ENCODE data around the gene CCDC57.

Gene CCDC57

DNA sequence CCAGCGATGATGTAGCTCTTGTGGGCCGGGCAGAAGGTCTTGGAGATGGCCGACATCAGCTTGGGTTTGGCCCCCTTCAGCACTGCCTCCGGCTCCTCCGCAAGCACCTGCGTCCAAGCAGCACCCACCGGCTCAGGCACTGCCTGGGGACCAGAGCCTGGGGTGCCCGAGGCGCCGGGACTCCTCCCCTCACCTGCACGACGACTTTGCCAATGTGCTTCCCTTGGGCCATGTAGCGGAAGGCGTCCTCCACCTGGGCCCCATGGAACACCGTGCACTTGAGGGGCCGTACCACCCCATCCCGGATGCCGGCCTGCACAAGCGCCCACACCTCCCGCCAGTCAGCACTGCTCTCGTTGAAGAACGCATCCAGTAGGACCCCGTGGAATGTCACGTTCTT is 129.6 kb downstream of the CCDC57 start:
- no peak for DNase-seq (ENCODE audit: low read depth in 3 of 3)

DNA sequence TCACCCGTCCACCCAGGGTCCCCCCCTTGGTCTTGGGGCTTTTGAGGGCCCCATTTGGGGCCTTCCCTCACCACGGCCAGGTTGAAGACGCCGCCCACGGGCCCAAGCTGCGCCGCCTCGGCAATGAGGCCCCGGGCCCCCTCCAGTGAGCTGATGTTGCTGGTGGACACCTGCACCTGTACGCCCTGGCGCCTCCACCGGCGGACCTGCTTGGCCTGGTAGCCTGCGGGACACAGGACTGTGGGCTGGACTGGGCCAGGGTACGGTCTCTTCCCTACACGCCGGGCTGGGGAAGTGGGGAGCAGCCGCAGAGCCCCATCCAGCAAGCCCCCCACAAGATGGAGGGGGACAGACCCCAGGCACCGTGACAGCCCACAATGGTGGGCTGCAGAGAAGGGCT is 130.2 kb downstream of the CCDC57 start:
- DNase-seq (ENCODE audit: low read depth in 3 of 3): no peak

DNA sequence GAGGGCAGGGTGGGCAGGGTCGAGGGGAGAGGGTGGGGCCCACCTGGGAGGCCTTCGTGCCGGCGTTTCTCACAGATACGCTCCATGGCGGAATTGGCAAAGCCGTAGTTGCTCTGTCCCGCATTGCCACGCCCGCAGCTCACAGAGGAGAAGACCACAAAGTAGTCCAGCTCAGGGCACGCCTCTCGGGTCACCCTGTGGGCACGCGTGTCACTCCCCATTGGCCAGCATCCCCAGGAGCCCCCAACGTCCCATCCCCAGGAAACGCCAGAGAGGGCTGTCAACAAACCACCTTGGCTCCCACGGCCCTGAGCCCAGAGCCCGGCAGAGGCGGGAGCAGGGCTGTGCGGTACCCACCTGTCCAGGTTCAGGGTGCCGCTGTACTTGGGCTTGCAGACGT is 130.7 kb downstream of the CCDC57 start:
- no peak for DNase-seq (ENCODE audit: low read depth in 3 of 3)

DNA sequence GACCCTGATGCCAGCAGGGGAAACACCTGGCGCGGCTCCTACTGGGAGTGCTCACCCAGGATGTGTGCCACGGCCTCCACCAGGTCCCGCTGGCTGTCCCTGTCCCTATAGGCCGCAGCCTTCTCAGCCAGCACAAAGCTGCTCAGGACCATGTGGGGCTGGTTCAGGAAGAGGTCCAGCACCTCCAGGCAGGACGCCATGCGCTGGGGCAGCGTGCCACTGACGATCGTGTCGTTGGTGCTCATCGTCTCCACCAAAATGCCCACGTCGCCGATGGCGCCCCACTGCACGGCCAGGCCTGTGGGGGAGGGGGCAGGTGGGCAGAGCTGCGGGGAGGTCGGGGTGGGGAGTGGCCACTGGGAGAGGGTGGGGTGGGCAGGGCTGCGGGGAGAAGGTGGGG is 131.1 kb downstream of the CCDC57 start:
- no peak for DNase-seq (ENCODE audit: low read depth in 3 of 3)

DNA sequence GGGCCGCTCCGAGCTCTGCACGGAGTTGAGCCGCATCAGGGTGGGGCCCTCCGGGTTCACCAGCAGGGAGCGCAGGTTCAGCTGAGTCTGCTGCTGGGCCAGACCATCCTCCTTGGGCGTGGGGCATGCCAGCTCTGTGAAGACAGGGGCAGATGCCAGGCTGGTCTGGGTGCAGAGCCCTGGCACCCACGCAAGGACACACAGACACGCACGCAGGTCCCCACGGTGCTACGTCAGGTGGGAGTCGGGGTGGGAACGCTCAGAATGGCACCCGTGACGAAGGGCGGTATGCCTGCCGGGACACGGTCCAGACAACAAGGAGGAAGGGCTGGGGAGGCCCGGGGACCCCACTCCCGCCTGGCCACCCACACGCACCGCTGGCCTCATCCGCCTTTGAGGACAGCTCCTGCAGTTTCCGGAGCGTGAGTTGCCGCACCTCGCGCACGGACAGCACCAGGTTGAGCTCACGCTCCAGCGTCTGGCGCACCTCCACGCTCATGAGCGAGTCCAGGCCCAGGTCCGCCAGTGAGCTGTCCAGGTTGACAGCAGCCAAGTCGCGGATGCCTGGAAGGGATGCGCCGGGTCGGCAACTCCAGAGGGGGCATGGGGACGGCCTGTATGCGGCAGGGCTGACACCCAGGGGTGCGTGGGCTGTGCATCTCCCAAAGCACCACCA is 131.7 kb downstream of the CCDC57 start:
- no peak for DNase-seq (ENCODE audit: low read depth in 3 of 3)

DNA sequence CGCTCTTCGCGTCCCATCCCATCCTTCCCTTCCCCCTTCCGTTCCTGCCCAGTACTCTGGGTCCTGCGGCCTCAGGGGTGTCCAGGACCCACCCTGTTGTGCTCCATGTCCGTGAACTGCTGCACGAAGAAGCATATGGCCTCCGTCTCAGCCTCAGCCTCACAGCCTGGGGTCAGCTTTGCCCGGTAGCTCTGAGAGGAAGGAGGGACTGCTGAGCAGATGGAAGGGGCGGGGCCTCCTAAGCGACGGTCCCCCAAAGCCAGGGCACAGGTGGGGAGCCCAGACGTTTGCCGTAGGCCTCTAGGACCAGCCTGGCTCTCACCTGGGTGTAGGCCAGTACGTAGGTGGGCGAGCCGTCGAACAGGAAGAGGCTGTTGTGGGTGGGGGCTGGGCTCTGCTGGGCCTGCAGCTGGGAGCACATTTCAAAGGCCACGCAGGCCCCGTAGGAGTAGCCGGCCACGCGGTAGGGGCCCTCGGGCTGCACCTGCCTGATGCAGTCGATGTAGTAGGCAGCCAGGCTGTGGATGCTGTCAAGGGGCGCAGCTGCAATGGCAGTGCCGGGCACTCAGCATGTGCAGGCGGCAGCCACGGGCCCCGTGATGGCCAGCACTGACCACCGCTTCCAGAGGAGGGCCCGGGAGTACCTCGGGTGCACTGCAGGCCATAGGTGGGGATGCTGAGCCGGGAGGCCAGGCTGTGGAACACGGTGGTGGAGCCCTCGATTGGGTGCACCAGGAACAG is 132.4 kb downstream of the CCDC57 start:
- DNase-seq (ENCODE audit: low read depth in 3 of 3): no peak

DNA sequence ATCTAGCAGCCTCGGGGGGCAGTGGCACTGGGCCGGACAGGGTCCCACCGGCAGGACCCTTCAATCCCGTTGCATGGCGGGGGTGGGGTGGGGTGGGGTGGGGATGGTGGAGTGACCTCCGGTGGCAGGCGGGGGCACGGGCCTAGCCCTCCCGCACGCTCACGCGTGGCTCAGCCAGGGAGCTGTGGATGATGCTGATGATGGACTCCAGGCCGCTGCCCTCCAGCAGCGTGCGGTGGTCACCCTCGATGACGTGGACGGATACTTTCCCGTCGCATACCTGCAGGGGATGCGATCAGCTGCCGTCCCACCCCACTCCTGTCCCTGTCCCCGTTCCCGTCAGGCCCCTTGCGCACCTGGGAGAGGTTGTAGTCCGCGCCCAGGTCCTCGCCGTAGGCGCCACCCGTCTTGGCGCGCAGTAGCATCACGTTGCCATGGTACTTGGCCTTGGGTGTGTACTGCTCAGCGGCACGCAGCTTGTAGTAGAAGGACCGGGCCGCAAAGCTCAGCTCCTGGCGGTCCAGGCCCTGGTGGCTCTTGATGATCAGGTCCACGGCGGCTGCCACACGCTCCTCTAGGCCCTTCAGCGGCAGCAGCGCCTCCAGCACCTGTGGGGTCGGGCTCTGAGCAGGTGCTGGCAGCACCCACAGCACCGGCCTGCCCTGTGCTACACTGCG is 133.5 kb downstream of the CCDC57 start:
- no peak for DNase-seq (ENCODE audit: low read depth in 3 of 3)

DNA sequence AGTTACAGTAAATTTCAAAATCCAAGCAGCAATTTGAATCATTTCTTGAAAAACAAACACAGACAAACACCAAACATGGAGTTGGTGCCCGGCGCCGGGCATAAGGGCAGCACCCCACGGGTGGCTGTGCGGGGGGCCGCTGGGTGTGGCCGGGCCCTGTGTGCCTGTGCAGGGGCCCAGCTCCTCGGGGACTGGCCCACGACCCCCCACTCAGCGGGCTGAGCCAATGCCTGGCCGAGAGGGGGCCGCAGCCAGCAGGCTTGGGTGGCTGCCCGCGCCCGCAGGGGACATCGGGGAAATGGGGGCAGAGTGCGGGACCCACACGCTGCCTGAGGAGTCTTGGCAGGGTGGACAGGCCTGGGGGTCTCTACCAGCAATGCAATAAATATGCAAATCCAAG is 134.2 kb downstream of the CCDC57 start:
- DNase-seq (ENCODE audit: low read depth in 3 of 3): no peak

DNA sequence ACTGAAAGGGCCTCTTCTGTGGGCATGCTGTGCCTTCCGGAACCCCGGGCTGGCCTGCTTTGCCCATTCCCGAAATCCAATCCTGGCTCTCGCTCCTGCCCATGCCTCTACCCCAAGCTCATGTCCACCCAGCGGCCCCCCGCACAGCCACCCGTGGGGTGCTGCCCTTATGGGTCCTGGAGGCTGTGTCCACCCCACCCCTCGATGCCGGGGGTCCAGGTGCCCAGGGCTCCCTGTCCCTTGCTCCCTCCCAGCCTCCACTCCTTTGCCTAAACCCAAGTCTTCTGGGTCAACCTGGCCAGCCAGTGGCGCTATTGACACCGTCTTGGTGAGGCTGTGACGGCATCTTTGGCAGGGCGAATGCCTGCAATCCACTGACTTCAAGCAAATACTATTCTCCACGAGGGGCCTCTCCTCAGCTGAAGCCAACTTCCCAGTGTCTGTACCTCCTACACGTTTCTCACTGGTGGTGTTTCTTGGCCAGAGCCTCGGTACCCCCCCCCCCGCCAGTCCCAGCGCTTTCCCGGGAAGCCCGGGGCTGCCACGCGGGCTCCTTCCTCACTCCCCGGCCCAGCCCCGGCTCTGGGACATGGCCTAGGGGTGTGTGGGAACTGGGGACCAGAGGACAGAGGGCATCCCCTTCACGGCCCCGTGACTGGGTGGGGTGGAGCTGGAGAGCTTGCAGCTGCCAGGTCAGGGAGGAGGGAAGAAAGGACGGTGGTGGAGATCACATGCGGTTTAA is 134.9 kb downstream of the CCDC57 start:
- no peak for DNase-seq (ENCODE audit: low read depth in 3 of 3)

DNA sequence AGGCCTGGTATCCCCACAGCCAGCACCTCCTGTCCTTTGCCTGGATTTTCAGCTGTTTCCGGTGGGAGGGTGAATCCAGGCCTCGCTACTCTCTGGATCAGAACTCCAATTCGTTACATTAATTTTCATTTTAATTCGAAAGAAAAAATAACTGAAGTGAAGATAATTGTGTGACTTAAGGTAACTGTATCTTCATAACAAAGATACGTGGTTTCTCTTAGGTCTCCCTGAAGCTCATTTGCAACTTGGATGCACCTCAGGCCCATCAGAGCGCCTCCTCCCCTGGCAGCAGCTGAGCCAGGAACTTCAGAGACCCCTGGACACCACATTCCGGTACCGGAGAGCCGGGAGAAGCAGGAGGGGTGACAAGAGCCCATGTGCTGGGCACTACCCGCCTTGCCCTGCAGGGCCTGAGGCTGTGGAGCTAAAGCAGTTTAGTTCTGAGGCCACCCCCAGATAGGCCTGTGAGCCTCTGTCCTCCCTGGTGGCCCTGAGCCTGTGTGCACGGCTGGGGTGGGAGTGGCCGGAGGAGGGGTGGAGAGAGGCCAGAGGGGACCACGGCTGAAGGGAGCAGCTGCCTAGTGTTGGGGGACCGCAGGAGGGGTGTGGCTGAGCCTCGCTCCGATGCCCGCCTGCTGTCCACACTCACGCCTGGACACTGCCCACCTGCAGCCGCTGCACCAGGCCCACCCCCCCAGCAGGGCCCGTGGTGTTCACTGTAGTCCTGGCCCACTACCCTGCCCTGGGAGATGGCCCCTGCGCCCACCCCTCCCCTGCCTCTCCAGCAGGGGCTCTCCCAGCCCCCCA is 135.7 kb downstream of the CCDC57 start:
- no peak for DNase-seq (ENCODE audit: low read depth in 3 of 3)

DNA sequence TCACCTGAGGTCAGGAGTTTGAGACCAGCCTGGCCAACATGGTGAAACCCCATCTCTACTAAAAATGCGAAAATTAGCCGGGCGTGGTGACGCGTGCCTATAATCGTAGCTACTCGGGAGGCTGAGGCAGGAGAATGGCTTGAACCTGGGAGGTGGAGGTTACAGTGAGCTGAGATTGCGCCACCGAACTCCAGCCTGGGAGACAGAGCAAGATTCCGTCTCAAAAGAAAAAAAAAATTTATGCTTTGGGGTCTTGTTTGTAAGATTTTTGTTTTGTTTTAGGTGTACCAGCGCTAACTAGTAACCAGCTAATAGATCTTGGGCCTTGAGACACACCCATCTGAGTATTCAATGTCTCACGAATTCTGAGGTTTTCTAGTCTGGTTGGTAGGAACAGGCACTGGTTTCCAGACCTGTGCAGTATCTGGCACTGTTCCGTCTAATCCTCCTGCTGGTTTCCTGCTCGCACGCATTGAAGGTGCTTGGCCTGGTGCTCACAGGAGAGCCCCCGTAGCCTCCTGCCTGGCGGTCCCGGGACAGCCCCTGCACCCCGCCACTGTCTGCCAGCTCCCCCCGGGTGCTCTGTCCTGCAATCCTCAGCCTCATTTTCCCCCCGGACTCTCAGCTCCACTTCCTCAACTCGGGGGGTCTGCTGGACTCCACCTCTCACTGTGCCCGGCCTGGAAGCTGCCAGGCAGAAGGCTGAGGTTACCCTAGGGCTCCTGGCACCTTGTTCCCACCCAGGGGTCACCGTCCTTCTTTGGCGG is 136.4 kb downstream of the CCDC57 start:
- no peak for DNase-seq (ENCODE audit: low read depth in 3 of 3)

DNA sequence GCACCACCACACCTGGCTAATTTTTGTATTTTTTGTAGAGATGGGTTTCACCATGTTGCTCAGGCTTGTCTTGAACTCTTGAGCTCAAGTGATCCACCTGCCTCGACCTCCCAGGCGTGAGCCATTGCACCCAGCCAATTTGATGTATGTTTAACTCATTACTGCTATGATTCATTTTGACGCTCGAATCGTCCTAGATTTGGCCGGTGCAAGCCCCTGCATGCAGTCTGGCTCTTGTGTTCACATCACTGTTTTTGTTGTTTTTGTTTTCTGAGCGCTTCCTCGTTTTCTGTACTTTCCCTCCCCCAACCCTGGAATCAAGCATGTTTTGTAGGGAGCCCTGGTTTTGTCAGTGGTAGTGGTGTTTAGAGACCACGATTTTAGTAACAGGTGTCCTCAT is 139.2 kb downstream of the CCDC57 start:
- DNase-seq (ENCODE audit: low read depth in 3 of 3): no peak

DNA sequence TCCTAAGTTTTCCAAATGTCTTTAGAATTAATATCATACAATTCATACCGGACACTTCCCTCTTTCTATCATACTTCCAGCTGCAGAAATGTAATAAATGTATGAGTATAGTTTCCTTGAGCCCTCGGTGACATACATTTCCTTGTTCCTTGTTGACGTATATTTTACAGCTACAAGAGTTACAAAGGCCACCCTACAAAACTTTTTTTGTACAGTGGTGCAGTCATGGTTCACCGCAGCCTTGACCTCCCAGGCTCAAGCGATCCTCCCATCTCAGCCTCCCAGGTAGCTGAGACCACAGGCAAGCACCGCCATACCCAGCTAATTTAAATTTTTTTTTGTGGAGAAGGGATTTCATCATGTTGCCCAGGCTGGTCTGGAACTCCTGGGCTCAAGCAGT is 139.8 kb downstream of the CCDC57 start:
- DNase-seq (ENCODE audit: low read depth in 3 of 3): no peak

DNA sequence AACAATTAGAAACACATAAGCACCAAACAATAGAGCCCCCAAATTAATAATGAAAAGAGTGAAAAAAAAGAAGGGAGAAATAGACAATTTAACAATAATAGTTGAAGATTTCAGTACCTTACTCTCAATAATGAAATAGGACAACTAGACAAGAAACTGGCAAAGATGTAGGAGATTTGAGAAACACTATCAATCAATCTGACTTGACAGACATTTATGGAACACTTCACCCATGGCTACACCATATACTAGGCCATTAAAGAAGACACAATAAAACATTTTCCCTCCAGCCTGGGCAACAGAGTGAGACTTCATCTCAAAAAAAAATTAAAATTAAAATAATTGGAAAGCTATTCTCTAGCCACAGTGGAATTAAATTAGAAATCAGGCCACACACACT is 142.0 kb downstream of the CCDC57 start:
- DNase-seq (ENCODE audit: low read depth in 3 of 3): no peak

DNA sequence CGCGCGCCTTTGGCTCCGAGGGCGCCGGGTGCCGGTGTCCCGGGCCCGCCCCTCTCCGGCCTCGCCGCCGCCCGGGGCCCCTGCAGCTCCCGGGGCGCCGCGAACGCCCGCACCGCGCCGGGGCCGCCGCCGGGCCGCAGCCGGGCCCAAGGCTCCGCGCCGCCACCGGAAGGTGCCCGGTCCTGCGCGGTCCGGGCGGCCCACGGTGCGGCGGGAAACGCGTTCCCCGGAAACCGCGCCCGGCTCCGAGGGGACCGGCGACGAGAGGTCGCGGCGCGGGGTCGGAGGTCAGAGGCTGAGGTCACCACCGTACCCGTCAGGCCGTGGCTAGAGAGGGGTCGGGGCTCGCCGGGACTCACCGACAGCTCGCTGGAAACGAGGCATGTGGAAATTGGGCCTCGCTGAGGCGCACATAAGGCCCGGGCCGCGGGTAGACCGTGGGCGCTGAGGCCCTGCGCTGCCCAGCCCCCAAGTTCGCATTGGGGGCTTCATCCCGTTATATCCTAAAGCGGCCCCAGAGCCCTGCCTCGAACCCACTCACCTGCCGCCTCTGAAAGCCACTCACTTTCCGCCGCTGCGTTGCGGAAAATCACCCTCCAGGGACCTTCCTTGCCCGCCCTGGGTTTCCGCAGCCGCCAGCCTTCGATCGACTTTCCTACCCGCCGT is 146.9 kb downstream of the CCDC57 start, which contains the start of gene DUS1L:
DUS1L (minus strand) TSS at position 167 of the 666 bp plus-strand sequence. CDS start 745 bp downstream, outside the sequence.
- peak; percentile 49 to 61 (median 56) for DNase-seq (ENCODE audit: low read depth in 3 of 3)

DNA sequence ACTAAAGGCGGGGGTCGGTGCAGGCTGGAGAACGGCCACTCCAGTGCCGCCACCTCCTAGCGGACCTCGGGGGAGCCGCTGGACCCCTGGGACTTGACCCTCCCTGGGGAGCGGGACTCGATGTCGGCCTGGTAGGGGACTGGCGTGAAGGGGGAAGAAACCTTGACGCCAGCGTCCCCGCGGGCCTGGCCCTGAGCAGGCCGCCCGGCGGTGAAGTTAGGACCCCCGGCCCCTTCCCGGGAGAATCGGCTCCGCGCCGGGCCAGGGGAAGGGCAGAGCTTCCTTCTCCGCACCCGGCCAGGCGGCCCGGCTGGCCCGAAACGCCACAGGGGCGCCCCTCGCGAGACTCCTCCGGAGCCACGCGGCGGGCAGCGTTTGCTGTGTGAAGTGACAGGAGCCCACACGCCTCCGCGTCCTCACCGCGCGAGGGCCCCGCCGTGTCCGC is 147.4 kb downstream of the CCDC57 start:
- no peak for DNase-seq (ENCODE audit: low read depth in 3 of 3)

DNA sequence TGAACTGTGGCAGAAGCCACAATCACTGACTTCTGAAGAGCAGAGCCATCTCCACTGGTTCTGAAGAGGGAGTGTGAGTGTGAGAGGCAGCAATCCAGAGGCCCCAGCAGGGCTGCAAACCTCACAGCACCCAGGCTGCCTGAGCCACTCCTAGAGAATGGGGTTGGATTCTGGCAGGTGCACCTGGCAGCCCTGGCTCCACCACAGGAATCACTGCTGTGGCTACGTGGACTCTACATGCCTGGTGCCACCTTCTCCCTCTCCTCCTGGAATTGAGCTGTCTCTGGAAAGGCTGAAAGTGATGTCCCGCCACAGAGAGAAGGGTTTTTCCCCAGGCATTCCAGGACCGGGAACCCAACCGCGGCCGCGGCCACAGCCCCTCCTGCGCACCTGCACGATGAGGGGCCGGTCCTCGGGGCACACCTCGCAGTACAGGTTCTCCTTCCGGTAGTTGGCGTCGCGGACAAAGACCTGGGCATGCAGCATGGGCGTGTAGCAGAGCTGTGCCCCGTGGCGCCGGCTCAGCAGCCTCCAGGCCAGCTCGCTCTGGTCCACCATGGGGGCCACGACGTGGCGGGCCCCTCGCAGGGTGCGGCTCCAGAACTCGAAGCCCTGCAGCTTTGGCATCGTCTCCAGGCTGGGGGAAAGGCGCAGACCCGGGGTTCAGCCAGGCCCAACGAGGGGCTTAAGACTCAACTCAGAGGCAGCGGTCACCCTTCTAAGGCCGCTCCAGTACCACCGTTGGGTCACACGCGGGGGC is 148.0 kb downstream of the CCDC57 start:
- DNase-seq (ENCODE audit: low read depth in 3 of 3): no peak

DNA sequence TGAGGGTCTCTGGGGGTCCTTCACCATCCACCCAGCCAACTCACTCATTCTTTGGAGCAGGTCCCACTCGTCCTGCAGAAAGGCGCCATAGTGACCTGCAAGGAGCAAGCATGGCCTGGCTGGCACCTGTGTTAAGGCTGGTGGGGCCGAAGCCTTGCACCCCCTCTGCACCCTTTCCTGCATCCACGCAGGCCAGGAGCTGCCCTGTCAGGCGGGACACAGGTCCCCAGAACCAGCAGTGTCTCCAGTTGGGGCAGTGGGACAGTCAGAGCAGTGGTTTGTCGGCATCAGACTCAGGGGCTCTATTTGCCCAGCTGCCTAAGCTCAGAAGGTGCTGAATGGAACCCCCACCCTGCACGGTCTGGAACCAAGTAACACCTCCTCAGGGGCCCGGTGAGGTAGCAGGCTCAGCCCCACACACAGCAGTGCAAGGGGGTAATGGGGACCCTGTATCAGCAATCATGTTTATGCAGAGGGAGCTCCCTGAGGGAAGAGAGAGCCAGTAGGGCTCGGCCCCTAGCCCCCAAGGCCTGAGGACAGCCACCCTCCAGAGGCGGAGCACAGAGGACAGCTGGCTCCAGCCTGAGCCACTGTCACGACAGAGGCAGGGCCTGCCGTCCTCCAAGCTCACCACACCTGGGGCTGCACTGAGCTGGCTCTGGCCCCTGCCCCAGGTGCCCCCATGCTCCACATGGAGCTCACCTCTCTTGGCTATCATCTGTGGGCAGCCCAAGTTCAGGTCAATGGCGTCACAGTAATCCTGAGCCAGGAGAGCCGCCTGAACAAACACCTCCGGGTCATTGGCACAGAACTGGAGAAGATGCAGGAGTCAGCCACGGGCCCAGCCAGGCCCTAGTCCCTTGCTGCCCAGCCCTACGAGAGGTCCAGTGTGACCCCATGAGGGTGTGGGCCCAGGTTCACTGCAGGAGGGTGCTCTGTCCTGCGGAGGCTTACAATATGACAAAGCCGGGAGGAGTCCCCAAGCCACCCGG is 148.9 kb downstream of the CCDC57 start:
- no peak for DNase-seq (ENCODE audit: low read depth in 3 of 3)

Data from stimulated activated CD4-positive, alpha-beta T cell treated with anti-CD3 and anti-CD28 coated beads, TNF-alpha, amount 100 ng/mL, for 48 hours (primary cell).